ENCODE data around the gene TBC1D8.

TBC1D8 gene

GRCh38 chr2:101108357-101108756, 42.8 kb downstream of the TBC1D8 start:
- Histone ChIP-seq H3K9me3 (ENCODE audit: low read depth, low read length) (no peaks in the 10 kb centered on the region), H3K36me3 (ENCODE audit: insufficient read depth, low read length) (no peaks in the 10 kb centered on the region), H3K27ac (no peak overlapping the region), H3K9ac (ENCODE audit: insufficient read length) (no peak overlapping the region), H3K4me3 (no peak overlapping the region)
- TF ChIP-seq POLR2AphosphoS5 (IDR thresholded peaks at IDR 0.05; ENCODE audit: borderline replicate concordance, low read depth, low read length) (no peak), EZH2 (IDR thresholded peaks at IDR 0.05) (no peak), FOXP2 (optimal IDR thresholded peaks at IDR 0.05; ENCODE audit: control extremely low read depth, extremely low read length, insufficient read depth) (no peak)
- DNase-seq (ENCODE audit: low read depth, low spot score), result no peak

- Histone ChIP-seq H3K9ac (ENCODE audit: insufficient read length) (no peak overlapping the region), H3K27ac (no peak overlapping the region), H3K36me3 (ENCODE audit: insufficient read depth, low read length) (no peaks in the 10 kb centered on the region), H3K9me3 (ENCODE audit: low read depth, low read length) (no peaks in the 10 kb centered on the region), H3K4me3 (no peak overlapping the region)
- no peak for DNase-seq (ENCODE audit: low read depth, low spot score)
- TF ChIP-seq FOXP2 (optimal IDR thresholded peaks at IDR 0.05; ENCODE audit: control extremely low read depth, extremely low read length, insufficient read depth) (no peak), EZH2 (IDR thresholded peaks at IDR 0.05) (no peak), POLR2AphosphoS5 (IDR thresholded peaks at IDR 0.05; ENCODE audit: borderline replicate concordance, low read depth, low read length) (no peak)
Observed at GRCh38 chr2:101107241-101107640, 43.9 kb downstream of the TBC1D8 start.

GRCh38 chr2:101106453-101107181, 44.6 kb downstream of the TBC1D8 start:
- Histone ChIP-seq H3K36me3 (ENCODE audit: insufficient read depth, low read length) (no peaks in the 10 kb centered on the region), H3K9me3 (ENCODE audit: low read depth, low read length) (no peaks in the 10 kb centered on the region), H3K9ac (ENCODE audit: insufficient read length) (no peak overlapping the region), H3K27ac (no peak overlapping the region), H3K4me3 (no peak overlapping the region)
- DNase-seq (ENCODE audit: low read depth, low spot score), result no peak
- TF ChIP-seq EZH2 (IDR thresholded peaks at IDR 0.05), result no peak
- no peak for TF ChIP-seq POLR2AphosphoS5 (IDR thresholded peaks at IDR 0.05; ENCODE audit: borderline replicate concordance, low read depth, low read length)
- TF ChIP-seq FOXP2 (optimal IDR thresholded peaks at IDR 0.05; ENCODE audit: control extremely low read depth, extremely low read length, insufficient read depth), result no peak

GRCh38 chr2:101105654-101106053, 45.5 kb downstream of the TBC1D8 start:
- TF ChIP-seq FOXP2 (optimal IDR thresholded peaks at IDR 0.05; ENCODE audit: control extremely low read depth, extremely low read length, insufficient read depth) (no peak), EZH2 (IDR thresholded peaks at IDR 0.05) (no peak), POLR2AphosphoS5 (IDR thresholded peaks at IDR 0.05; ENCODE audit: borderline replicate concordance, low read depth, low read length) (no peak)
- Histone ChIP-seq H3K27ac (no peak overlapping the region), H3K4me3 (no peak overlapping the region), H3K36me3 (ENCODE audit: insufficient read depth, low read length) (no peaks in the 10 kb centered on the region), H3K9ac (ENCODE audit: insufficient read length) (no peak overlapping the region), H3K9me3 (ENCODE audit: low read depth, low read length) (no peaks in the 10 kb centered on the region; the same call in 1 of the 2 replicates)
- no peak for DNase-seq (ENCODE audit: low read depth, low spot score)

GRCh38 chr2:101097638-101098037, 53.5 kb downstream of the TBC1D8 start:
- no peak for DNase-seq (ENCODE audit: low read depth, low spot score)
- no peaks in the 10 kb centered on the region for H3K36me3 ChIP-seq (ENCODE audit: insufficient read depth, low read length)
- H3K9ac ChIP-seq (ENCODE audit: insufficient read length), result no peak overlapping the region
- TF ChIP-seq FOXP2 (optimal IDR thresholded peaks at IDR 0.05; ENCODE audit: control extremely low read depth, extremely low read length, insufficient read depth) (no peak), EZH2 (IDR thresholded peaks at IDR 0.05) (no peak)
- no peak overlapping the region for H3K4me3 ChIP-seq
- H3K9me3 ChIP-seq (ENCODE audit: low read depth, low read length), result no peaks in the 10 kb centered on the region; the same call in 1 of the 2 replicates
- H3K27ac ChIP-seq, result no peak overlapping the region

GRCh38 chr2:101096619-101097142, 54.5 kb downstream of the TBC1D8 start:
- no peak for DNase-seq (ENCODE audit: low read depth, low spot score)
- TF ChIP-seq EZH2 (IDR thresholded peaks at IDR 0.05) (no peak), FOXP2 (optimal IDR thresholded peaks at IDR 0.05; ENCODE audit: control extremely low read depth, extremely low read length, insufficient read depth) (no peak), POLR2AphosphoS5 (IDR thresholded peaks at IDR 0.05; ENCODE audit: borderline replicate concordance, low read depth, low read length) (no peak)

GRCh38 chr2:101094351-101094750, 56.8 kb downstream of the TBC1D8 start:
- Histone ChIP-seq H3K36me3 (ENCODE audit: insufficient read depth, low read length) (no peaks in the 10 kb centered on the region), H3K9ac (ENCODE audit: insufficient read length) (no peak overlapping the region), H3K9me3 (ENCODE audit: low read depth, low read length) (no peaks in the 10 kb centered on the region), H3K4me3 (no peak overlapping the region), H3K27ac (no peak overlapping the region)
- TF ChIP-seq POLR2AphosphoS5 (IDR thresholded peaks at IDR 0.05; ENCODE audit: borderline replicate concordance, low read depth, low read length), result no peak
- TF ChIP-seq EZH2 (IDR thresholded peaks at IDR 0.05), result no peak
- no peak for TF ChIP-seq FOXP2 (optimal IDR thresholded peaks at IDR 0.05; ENCODE audit: control extremely low read depth, extremely low read length, insufficient read depth)
- no peak for DNase-seq (ENCODE audit: low read depth, low spot score)

More at GRCh38 chr2:101096619-101097142, 54.5 kb downstream of the TBC1D8 start:
- no peak overlapping the region for H3K27ac ChIP-seq
- H3K9ac ChIP-seq (ENCODE audit: insufficient read length), result no peak overlapping the region
- H3K4me3 ChIP-seq, result no peak overlapping the region
- H3K9me3 ChIP-seq (ENCODE audit: low read depth, low read length), result no peaks in the 10 kb centered on the region; the same call in 1 of the 2 replicates
- no peaks in the 10 kb centered on the region for H3K36me3 ChIP-seq (ENCODE audit: insufficient read depth, low read length)

- TF ChIP-seq EZH2 (IDR thresholded peaks at IDR 0.05), result no peak
- TF ChIP-seq POLR2AphosphoS5 (IDR thresholded peaks at IDR 0.05; ENCODE audit: borderline replicate concordance, low read depth, low read length), result no peak
- no peak for TF ChIP-seq FOXP2 (optimal IDR thresholded peaks at IDR 0.05; ENCODE audit: control extremely low read depth, extremely low read length, insufficient read depth)
- H3K27ac ChIP-seq, result no peak overlapping the region
- no peaks in the 10 kb centered on the region for H3K36me3 ChIP-seq (ENCODE audit: insufficient read depth, low read length)
- no peak overlapping the region for H3K4me3 ChIP-seq
- no peaks in the 10 kb centered on the region for H3K9me3 ChIP-seq (ENCODE audit: low read depth, low read length)
- no peak overlapping the region for H3K9ac ChIP-seq (ENCODE audit: insufficient read length)
- no peak for DNase-seq (ENCODE audit: low read depth, low spot score)
Observed at GRCh38 chr2:101089942-101090799, 61.0 kb downstream of the TBC1D8 start.
